Stimulated activated CD4-positive, alpha-beta T cell treated with anti-CD3 and anti-CD28 coated beads, Interleukin-2, amount 100 ng/mL, for 48 hours (primary cell): ENCODE results near the gene FAM210B.
A peak's percentile ranks its signal among the peaks of the same experiment; 100 is the strongest.
"Not testable (repeated sequence)": the region's sequence is repeated elsewhere in the genome, so short reads cannot be mapped to it uniquely, and the experiment has no call there.

ENCODE experiments used
- DNase-seq, 2 donors: peaks; one replicate each; pipeline ENCODE4 v3.0.0-alpha.2; 2020

Gene FAM210B

GRCh38 chr20:56361900-56362299, 3.1 kb downstream of the FAM210B start:
- DNase-seq, result no peak

- no peak for DNase-seq
These were observed 4.1 kb downstream of the FAM210B start for GRCh38 chr20:56362833-56363413.

DNA sequence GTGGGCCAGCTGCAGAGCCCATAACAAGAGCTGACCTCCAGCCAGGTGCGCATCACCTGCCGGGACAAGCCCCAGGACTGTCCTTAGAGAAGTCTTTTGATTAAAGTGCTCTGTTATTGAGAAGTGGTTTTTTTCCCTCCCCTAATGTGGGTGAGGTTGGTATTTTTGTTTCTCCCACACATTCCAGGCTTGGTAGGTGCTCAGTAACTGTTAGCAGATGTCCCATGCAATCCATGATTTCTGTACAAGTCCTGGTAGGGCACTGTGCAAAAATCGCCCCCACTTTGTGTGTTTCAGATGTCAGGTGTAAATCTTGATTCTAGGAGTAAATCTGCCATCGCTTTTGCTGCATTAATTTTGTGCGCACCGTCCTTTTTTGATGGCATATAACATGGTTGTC, 4.7 kb downstream of the FAM210B start:
- DNase-seq, result no peak

DNA sequence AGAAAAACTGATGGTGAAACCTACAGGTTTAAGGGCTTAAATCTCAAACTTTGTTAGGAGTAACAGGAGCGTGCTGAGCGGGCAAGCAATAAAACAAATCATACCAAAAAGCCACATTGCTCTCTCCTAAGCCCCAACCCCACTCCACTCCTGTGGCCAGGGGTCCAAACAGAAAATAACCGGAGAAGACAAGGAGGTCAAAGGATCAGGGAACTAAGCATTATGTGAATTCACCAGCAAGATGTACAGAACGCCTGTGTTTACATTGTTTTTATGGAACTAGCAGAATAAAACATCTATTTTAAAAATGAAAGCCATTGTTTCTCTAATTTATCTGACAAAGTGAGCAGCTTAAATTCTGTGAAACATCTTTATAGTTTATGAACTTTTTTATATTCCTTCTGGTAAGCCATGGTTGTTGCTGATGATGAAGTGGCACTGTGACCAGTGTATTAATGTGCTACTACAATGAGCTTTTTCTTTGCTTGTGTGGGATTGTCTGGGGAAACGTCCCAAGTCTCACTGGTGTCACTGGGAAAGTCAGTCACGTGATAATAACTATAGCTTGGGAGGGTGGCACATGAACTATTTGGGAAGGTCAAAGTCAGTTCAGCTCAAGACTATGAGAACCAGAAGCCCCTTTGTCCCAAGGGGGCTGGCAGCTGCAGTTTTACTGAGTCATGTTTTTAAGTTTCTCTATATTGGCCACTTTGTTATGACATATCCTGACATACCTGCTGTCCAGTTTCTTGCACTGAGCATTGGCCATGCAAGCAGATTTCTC, 9.8 kb downstream of the FAM210B start:
- DNase-seq, result no peak

DNA sequence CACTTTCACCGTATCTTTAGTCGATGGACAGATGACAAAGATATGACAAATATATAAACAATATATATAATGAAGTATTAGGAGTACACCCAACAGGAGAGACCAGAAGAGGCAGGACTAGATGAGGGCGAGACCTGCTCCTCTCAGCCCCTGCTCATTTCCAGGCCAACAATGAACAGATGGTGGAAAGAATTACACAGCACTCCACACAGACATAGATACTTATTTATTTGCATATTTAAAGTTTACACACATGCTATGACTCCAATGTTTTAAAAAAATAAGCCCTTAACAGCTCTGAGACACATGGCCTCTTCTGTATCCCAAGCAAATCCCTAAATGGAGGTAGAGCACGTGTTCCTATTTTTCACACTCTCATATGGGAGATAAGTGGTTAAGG, 10.4 kb downstream of the FAM210B start:
- no peak for DNase-seq

DNA sequence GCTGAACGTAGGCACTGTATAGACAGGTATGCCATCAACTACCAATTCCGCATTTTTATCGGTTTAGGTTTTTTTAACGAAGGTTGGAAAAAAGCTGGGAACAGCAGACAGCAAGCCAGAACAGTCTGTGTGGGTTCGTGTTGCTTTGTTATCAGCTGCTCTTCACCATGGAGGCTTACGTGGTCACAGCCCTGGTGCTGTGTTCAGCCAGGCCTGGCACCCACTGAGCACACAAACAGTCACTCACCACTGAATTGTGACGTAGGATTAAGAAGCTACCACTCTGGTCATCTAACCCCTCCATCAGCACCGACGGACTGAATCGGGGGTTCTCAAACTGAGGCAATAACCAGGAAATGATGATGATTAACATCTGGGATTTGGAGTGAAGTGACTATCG, 13.2 kb downstream of the FAM210B start:
- no peak for DNase-seq

DNA sequence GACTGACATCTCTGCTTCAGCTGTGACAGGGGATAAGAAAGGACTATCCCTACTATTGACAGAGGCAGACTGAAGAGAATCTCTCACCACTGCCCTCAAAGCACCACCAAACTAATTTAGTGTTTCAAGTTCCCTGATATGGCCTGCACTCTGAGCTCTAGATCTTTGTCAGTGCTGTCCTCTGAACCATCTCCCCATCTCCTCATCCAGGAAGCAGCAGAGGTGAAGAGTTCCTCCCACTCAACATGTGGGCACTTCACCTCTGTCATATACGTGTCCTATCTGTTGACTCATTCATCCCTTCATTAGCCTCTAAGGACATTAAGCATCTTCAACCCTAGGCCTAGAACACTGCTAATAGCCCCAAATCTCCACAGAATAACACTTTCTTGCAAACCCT, 14.1 kb downstream of the FAM210B start:
- DNase-seq, result no peak

- DNase-seq, result no peak
These were observed 15.2 kb downstream of the FAM210B start for GRCh38 chr20:56373942-56374341.

- no peak for DNase-seq
These were observed 17.6 kb downstream of the FAM210B start for GRCh38 chr20:56376331-56376730.

- DNase-seq, result no peak
These were observed 19.6 kb downstream of the FAM210B start for GRCh38 chr20:56378386-56378785.

DNA sequence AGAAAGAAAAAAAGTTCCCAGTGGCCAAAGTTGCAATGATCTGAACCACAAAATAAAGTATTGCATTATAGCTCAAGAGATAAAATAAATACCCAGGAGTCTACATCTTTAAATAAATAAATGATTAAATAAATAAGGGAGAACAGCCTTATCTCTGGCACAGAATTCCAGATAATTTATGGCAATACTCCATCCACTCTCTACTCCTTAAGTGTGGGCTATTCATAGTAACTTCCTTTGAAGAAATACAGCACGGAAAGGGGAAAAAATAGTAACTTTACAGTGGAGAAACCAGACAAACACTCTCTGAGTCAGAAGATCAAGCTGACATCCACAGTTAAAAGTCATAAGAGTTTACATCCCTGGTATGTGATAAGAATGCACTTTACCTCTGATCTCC, 21.6 kb downstream of the FAM210B start:
- no peak for DNase-seq

GRCh38 chr20:56381501-56381900, 22.7 kb downstream of the FAM210B start:
- no peak for DNase-seq

DNA sequence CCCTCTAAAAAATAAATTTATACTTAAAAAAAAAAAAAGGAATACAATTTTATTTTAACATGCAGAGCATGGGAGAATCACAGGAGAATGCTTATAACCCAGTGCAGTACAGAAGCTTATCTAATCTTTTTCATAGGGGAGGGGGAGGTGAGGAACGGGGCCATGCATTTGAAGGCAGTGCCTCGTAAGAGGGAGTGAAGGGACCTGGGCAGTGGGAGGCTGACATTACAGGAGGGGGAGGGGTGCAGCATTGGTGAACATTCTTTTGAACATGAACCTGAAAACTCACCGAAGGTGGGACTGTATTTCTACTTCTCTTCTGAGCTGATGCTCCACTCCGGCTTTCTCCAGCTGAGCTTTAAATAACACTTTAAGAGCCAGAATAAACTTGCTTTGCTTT, 23.9 kb downstream of the FAM210B start:
- DNase-seq, result no peak

DNA sequence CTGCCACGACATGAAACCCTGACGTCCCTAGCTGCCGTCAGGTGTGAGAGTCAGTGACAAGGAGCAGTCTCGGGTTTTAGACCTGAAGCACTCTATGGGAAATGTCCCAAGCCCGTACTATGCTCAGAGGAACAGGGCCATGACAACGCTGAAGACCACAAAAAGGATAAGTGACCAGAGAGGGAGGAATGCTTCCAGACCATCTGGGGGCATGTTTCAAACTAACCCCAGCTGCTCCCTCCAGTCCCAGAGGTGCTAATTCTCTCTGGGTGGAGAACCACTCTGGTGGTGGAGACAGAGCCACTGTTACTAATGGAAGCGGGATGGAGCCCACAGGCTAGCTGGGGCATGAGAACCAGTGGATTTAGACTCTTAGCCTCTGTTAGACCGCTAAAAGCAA, 24.6 kb downstream of the FAM210B start:
- DNase-seq, result no peak

DNA sequence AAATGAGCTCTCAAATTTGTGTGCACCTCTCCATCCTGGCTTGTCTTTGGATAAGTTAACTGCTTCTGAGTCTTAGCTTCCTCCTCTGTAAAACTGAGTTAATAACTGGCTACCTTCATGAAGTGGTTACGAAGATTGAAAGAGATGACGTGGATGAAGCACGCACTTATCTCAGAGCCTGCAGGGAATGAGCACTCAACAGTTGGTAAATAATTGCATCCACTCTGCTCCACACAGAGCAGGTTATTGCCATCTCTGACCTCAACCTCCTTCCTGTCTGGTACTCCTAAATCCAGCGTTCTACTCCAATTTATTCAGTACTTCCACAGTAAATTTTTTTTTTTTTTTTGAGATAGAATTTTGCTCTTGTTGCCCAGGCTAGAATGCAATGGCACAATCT, 26.4 kb downstream of the FAM210B start:
- DNase-seq, result no peak

DNA sequence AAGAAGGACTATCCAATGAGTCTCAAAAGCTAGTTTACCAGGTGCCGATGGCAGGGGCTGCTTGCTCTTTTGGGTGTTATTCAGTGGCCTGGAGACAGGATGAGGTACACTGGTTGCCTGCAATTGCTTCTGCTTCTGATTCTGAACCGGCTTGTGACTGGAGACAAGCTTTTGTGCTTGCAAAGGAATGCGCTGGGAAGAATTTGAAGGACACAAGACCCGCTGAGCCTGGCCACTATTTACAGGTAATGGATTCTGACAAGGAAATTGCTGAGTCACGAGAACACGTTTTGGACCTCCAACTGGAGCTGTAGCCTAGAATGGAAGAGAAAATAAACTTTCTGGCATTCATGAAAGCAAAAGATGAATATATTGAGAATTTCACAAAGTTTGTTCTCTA, 27.4 kb downstream of the FAM210B start:
- no peak for DNase-seq

GRCh38 chr20:56388882-56389281, 30.1 kb downstream of the FAM210B start:
- DNase-seq, result no peak

DNA sequence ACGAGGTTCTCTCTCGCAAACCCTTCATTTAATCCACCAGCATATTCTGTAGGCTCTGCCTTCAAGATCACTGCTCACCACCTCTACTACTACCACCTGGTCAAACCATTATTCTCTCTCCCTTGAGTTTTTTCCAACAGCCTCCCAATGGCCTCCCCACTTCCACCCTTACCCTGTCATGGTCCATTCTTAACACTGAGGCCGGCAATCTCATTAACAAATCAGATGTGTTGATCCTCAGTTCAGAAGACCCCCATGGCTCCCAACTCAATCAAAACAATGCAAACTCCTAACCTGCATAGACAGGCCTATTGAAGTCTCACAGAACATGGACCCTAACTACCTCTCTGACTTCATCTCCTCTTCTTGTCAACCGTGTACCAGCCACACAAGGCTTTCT, 31.0 kb downstream of the FAM210B start:
- no peak for DNase-seq

DNA sequence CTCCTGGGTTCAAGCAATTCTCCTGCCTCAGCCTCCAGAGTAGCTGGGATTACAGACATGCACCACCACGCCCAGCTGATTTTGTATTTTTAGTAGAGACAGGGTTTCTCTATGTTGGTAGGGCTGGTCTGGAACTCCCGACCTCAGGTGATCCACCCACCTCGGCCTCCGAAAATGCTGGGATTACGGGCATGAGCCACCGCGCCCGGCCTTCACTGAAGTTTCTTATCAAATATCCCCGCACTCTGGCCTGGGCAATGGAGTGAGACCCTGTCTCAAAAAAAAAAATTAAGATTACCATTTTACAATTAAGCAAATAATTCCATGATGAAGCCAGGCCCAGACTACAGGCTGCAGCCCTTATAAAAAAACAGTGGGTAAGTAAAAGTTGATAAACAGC, 31.6 kb downstream of the FAM210B start:
- DNase-seq, result not testable (repeated sequence)

GRCh38 chr20:56391037-56391436, 32.3 kb downstream of the FAM210B start:
- DNase-seq, result no peak

- DNase-seq, result no peak
These were observed 32.9 kb downstream of the FAM210B start for GRCh38 chr20:56391596-56392131.

GRCh38 chr20:56392132-56392880, 33.5 kb downstream of the FAM210B start, which contains the start of the genes AURKA and CSTF1:
AURKA (minus strand) TSS chr20:56392215; CDS start chr20:56388197, 4,018 bp downstream.
CSTF1 (plus strand) TSS chr20:56392645; CDS start chr20:56395553, 2,908 bp downstream.
- DNase-seq, result peak; percentile 98 to 99

DNA sequence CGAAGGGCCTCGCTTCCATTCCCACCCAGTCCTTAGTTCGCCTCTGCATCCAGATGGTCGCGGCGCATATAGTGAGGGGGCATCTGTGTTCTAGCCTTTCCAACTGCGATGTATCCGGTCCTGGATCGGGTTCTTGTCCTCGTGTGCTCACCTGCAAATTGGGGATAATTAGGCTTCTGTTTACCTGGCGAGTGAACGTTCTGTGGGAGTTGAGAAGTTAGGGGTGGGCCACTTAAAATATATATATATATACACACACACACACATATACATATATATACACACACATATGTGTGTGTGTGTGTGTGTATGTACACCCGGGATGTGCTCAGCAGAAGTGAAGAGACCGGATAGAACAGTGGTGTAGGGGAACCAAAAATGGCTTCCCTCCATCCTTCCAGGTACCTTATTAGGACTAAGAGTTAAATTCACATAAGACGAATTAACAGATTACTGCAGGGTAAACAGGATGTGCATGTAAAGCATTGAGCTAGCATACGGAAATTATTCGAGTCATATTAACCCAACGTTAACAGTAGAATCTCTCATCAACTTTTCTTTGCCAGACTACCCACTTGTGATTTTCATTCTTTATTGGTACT, 34.2 kb downstream of the FAM210B start:
- no peak for DNase-seq
